A673 (cell line): ENCODE results near the gene LRRK1.

ENCODE experiments used
- EZH2 ChIP-seq: fragments of 200-600 bp; sonication (generic); IDR thresholded peaks from 2 replicates; pipeline ENCODE4 v1.6.1; 2017; ENCODE audit warnings: borderline replicate concordance, low read depth, mild to moderate bottlenecking, mixed read lengths, antibody characterized with exemption, low read length; ENCODE audit not compliant: poor library complexity, severe bottlenecking
- TF ChIP-seq, protein P1 (sequence below): fragments of 300-800, 200-600 bp; sonication (generic); conservative IDR thresholded peaks from 2 replicates; pipeline ENCODE4 v1.5.1; 2017; ENCODE audit warnings: low read depth, mild to moderate bottlenecking, antibody characterized with exemption, low read length, moderate library complexity, mixed read lengths

DNA sequence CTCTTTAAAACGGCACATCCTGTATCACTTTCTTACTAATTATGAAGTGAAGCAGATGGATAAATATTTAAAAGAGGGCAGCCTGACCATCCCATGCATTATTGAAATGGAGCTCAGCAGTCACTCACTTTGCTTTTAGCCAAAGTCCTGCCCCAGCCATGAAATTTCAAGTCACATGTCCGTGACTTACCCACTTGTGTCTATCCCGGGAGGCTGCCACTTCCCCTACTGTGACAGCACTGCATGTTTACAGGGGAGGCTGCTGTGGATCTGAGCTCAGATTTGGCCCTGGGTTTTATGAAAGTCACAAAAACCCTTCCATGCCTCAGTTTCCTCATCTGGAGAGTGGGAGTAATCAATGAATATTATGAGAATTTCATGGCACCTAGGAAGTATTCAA is 17.9 kb upstream of the LRRK1 start:
- TF ChIP-seq, protein P1, sequence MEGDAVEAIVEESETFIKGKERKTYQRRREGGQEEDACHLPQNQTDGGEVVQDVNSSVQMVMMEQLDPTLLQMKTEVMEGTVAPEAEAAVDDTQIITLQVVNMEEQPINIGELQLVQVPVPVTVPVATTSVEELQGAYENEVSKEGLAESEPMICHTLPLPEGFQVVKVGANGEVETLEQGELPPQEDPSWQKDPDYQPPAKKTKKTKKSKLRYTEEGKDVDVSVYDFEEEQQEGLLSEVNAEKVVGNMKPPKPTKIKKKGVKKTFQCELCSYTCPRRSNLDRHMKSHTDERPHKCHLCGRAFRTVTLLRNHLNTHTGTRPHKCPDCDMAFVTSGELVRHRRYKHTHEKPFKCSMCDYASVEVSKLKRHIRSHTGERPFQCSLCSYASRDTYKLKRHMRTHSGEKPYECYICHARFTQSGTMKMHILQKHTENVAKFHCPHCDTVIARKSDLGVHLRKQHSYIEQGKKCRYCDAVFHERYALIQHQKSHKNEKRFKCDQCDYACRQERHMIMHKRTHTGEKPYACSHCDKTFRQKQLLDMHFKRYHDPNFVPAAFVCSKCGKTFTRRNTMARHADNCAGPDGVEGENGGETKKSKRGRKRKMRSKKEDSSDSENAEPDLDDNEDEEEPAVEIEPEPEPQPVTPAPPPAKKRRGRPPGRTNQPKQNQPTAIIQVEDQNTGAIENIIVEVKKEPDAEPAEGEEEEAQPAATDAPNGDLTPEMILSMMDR = no peak
- no peak for TF ChIP-seq EZH2
